Thyroid gland (tissue), 4 donors: ENCODE results near the gene CYGB. TPM values are rescaled to one million over a fixed set of nuclear protein-coding genes. Genes with fewer than 3 reads are reported as not detected.
A peak's percentile ranks its signal among the peaks of the same experiment; 100 is the strongest.
"Not testable (repeated sequence)": the region's sequence is repeated elsewhere in the genome, so short reads cannot be mapped to it uniquely, and the experiment has no call there.

ENCODE experiments used
- DNase-seq, 2 donors: peaks; one replicate each; pipeline ENCODE4 v3.0.0-alpha.2; 2019
- H3K27ac ChIP-seq, 3 donors: fragments of 200-600 bp; sonication (generic); 1 replicate in 2 of 3; 2 replicates in 1 of 3; pipeline ENCODE4 v1.5.1; 2016 to 2019; ENCODE audit warnings: mild to moderate bottlenecking in 1 of 3, moderate library complexity in 1 of 3
- H3K27me3 ChIP-seq: fragments of 200-600 bp; sonication (generic); one replicate; pipeline ENCODE4 v1.5.1; 2019
- H3K36me3 ChIP-seq, 2 donors: fragments of 200-600 bp; sonication (generic); one replicate each; pipeline ENCODE4 v1.5.1; 2016 to 2019
- H3K4me1 ChIP-seq, 2 donors: fragments of 200-600 bp; sonication (generic); one replicate each; pipeline ENCODE4 v1.5.1; 2017 to 2019
- H3K4me3 ChIP-seq, 3 donors: fragments of 200-600 bp; sonication (generic); replicated peaks in 1 of 3; 1 replicate in 2 of 3; 2 replicates in 1 of 3; pipeline ENCODE4 v1.5.1; 2016; ENCODE audit warnings: mild to moderate bottlenecking in 1 of 3
- H3K9me3 ChIP-seq: fragments of 200-600 bp; sonication (generic); one replicate; pipeline ENCODE4 v1.5.1; 2017
- CTCF ChIP-seq, 6 experiments: fragments of 200-600 bp in 3 of 6; fragments of 450-650 bp in 3 of 6; sonication (generic) in 3 of 6; IDR thresholded peaks; one replicate each; pipeline ENCODE4 v1.5.1; 2016 to 2019; ENCODE audit warnings: antibody characterized with exemption in 6 of 6, mild to moderate bottlenecking in 2 of 6, inconsistent platforms in 1 of 6, moderate library complexity in 1 of 6
- POLR2A ChIP-seq, 2 donors: fragments of 450-650 bp; IDR thresholded peaks; one replicate each; pipeline ENCODE4 v1.6.1; 2017; ENCODE audit warnings: antibody characterized with exemption in 2 of 2, mild to moderate bottlenecking in 2 of 2, moderate library complexity in 1 of 2
- WGBS, 2 donors: methylation state at CpG; one replicate each; pipeline ENCODE4 v1.1.5; 2017; 5-methylcytosine and 5-hydroxymethylcytosine counted together
- intact Hi-C: fragments of 100-400 bp; cut with DNase I; formaldehyde crosslinking; loops from one replicate; pipeline ENCODE4 v1.15.1; 2023
- total RNA-seq, 4 donors: library from RNA; depleted of rRNA; stranded (reverse); fragments of >200 nt; gene quantifications; one replicate each; pipeline ENCODE4 v1.2.3, GENCODE V29; 2016

Gene CYGB
- total RNA-seq, 4 donors from 2014 or later: 14.7 to 32.3 (median 25.6) TPM

GRCh38 chr17:76529224-76530094 is 8.1 kb downstream of the CYGB start:
- peaks cover 24 to 63% of the 10 kb centered on the region in 2 donors for H3K4me1 ChIP-seq
- DNase-seq: peak; percentile 38 to 43
- TF ChIP-seq POLR2A (IDR thresholded peaks at IDR 0.05) (no peak), CTCF (IDR thresholded peaks at IDR 0.05) (no peak)
- intact Hi-C loops: loop anchor here (10.0 kb wide), 2 partner anchors 95 to 155 kb away; no protein-coding TSS in a partner anchor
- H3K27me3 ChIP-seq: no peaks in the 10 kb centered on the region
- no peaks in the 10 kb centered on the region for H3K36me3 ChIP-seq
- H3K9me3 ChIP-seq: no peaks in the 10 kb centered on the region
- H3K4me3 ChIP-seq: no peak overlapping the region
- H3K27ac ChIP-seq: peak overlapping the region; percentile 89 to 95 (median 93)
- WGBS, 2 donors: 59 to 60% methylated on average over 15 to 17 of the region's 20 CpGs

GRCh38 chr17:76528528-76529223 is 8.8 kb downstream of the CYGB start:
- TF ChIP-seq POLR2A (IDR thresholded peaks at IDR 0.05): no peak
- TF ChIP-seq CTCF (IDR thresholded peaks at IDR 0.05): no peak
- 65 to 70% methylated on average over 30 to 31 of the region's 31 CpGs for WGBS, 2 donors
- H3K4me3 ChIP-seq: no peak overlapping the region

GRCh38 chr17:76528156-76528527 is 9.4 kb downstream of the CYGB start:
- WGBS, 2 donors: 84 to 85% methylated on average over 12 to 15 of the region's 15 CpGs
- Histone ChIP-seq H3K27ac (peak overlapping the region; percentile 89 to 95 (median 93)), H3K36me3 (no peaks in the 10 kb centered on the region), H3K9me3 (no peaks in the 10 kb centered on the region), H3K27me3 (no peaks in the 10 kb centered on the region), H3K4me3 (no peak overlapping the region), H3K4me1 (peaks cover 24 to 71% of the 10 kb centered on the region in 2 donors)
- intact Hi-C loops: loop anchor here (10.0 kb wide), 2 partner anchors 97 to 157 kb away; no protein-coding TSS in a partner anchor
- no peak for DNase-seq
- TF ChIP-seq CTCF (IDR thresholded peaks at IDR 0.05) (no peak), POLR2A (IDR thresholded peaks at IDR 0.05) (no peak)

More at GRCh38 chr17:76528528-76529223, 8.8 kb downstream of the CYGB start:
- Histone ChIP-seq H3K4me1 (peaks cover 24 to 66% of the 10 kb centered on the region in 2 donors), H3K27me3 (no peaks in the 10 kb centered on the region), H3K9me3 (no peaks in the 10 kb centered on the region), H3K27ac (peak overlapping the region; percentile 89 to 95 (median 93)), H3K36me3 (no peaks in the 10 kb centered on the region)
- intact Hi-C loops: loop anchor here (10.0 kb wide), 2 partner anchors 96 to 156 kb away; no protein-coding TSS in a partner anchor
- no peak for DNase-seq

- TF ChIP-seq CTCF (IDR thresholded peaks at IDR 0.05) (peak in 3 of 6 experiments; percentile 12 to 22 (median 14)), POLR2A (IDR thresholded peaks at IDR 0.05) (no peak)
- Histone ChIP-seq H3K27ac (peak overlapping the region; percentile 89 to 95 (median 93)), H3K9me3 (no peaks in the 10 kb centered on the region), H3K27me3 (no peaks in the 10 kb centered on the region), H3K4me3 (no peak overlapping the region), H3K4me1 (peaks cover 24 to 75% of the 10 kb centered on the region in 2 donors), H3K36me3 (no peaks in the 10 kb centered on the region)
- peak; percentile 40 to 44 for DNase-seq
- WGBS, 2 donors: 20 to 32% methylated on average over 24 to 25 of the region's 26 CpGs
- intact Hi-C loops: loop anchor here (10.0 kb wide), 2 partner anchors 97 to 157 kb away; no protein-coding TSS in a partner anchor
These were observed 9.9 kb downstream of the CYGB start for GRCh38 chr17:76527430-76528111.

GRCh38 chr17:76527016-76527415 is 10.5 kb downstream of the CYGB start:
- Histone ChIP-seq H3K27ac (peak overlapping the region; percentile 89 to 95 (median 93)), H3K4me1 (peaks cover 24 to 75% of the 10 kb centered on the region in 2 donors)
- not testable (repeated sequence) for H3K9me3 ChIP-seq, H3K27me3 ChIP-seq, H3K36me3 ChIP-seq, H3K4me3 ChIP-seq, DNase-seq
- intact Hi-C loops: loop anchor here (10.0 kb wide), 2 partner anchors 98 to 158 kb away; no protein-coding TSS in a partner anchor
- whole genome bisulfite sequencing, 2 donors: 59 to 70% methylated on average over 9 of the region's 9 CpGs

- H3K36me3 ChIP-seq, DNase-seq, H3K9me3 ChIP-seq, H3K27me3 ChIP-seq, H3K4me3 ChIP-seq: not testable (repeated sequence)
- whole genome bisulfite sequencing, 2 donors: 77 to 83% methylated on average over 8 of the region's 8 CpGs
- intact Hi-C loops: loop anchor here (10.0 kb wide), 2 partner anchors 99 to 159 kb away; no protein-coding TSS in a partner anchor
- Histone ChIP-seq H3K27ac (peak overlapping the region in 2 of 3 donors; percentile 44 to 59), H3K4me1 (peaks cover 18 to 62% of the 10 kb centered on the region in 2 donors)
These were observed 12.0 kb downstream of the CYGB start for GRCh38 chr17:76525513-76525833.
